Renal cortical epithelial cell (primary cell): ENCODE data around the gene PRKAR1B. TPM values are rescaled to one million over a fixed set of nuclear protein-coding genes. Genes with fewer than 3 reads are reported as not detected.

Experiments used
- DNase-seq: peaks from one replicate; pipeline ENCODE4 v3.0.0-alpha.2; 2011; ENCODE audit warnings: low read depth
- total RNA-seq: library from RNA; depleted of rRNA; stranded (reverse); fragments of >200 nt; gene quantifications from 2 replicates; pipeline ENCODE4 v1.2.3, GENCODE V29; 2014

PRKAR1B gene
- total RNA-seq, 1 donor from 2014 or later = 35.7 TPM

DNA sequence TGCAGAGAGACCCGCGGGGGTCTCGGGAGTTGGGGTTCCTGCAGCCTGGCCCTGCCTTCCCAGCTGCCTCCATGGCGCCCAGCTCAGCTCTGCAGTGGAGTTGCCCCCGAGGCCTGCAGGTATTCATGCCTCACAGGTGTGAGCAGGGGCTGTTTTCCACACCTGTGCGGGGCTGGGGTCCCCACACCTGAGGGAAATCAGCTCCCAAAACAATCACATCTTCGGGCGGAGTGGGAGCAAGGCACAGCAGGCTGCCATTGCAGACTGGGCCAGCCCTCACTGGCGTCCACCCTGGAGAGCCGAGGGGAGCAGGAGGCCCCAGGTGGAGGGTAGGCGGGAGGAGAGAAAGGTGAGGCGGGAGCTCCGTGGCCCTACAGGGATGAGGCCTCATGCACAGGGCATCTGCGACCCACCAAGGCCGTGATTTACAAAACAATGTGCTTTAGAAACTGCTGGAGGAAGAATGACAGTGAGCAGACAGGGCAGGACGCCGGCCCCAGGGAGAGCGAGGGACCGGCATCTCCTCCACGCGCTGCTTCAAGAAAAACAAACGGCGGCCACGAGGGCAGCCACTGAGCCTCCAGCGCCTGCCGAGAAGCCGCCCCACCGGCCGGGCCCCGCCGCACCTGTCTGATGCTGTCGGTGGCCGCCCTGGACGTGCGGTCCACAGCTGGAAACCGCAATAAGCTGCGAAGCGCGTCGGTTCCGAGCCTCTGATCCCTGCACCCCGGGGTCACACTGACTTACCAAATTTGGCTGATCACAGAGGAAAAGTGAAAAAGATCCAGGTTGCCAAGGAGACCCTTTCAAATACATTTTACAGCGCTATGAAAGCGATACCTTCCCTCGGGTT, 154.4 kb downstream of the PRKAR1B start:
- no peak for DNase-seq

DNA sequence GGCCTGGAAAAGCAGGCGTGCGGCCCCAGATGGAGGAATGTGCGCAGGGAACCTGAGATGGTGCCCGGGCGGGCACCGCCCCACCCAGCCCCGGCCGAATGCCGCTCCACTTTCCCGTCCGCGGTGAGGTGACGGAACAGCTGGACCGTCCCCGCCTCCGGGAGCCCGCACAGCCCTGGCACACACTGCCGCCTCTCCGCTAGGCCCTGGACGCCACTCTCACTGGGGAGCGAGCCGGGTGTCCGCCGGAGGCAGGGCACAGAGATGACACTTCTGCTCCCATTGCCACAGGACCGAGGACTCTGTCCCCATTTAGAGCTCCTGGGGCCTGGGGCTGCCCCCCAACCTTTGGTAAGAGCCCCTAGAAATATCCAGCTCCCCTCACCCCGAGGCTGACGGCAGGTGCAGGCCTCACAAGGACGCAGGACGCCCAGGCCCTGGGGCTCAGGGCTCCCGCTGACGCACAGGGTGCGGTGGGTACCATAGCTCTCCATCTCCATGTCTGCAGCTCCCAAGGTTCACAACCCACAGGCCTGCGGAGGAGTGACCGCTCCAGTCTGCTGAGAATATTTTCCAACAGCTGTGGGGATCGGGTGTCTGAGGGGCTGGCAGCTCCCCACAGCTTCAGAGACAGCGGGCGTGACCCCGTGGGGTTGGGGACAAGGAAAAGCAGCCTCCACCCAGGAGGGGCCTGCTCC, 155.2 kb downstream of the PRKAR1B start:
- DNase-seq = no peak

DNA sequence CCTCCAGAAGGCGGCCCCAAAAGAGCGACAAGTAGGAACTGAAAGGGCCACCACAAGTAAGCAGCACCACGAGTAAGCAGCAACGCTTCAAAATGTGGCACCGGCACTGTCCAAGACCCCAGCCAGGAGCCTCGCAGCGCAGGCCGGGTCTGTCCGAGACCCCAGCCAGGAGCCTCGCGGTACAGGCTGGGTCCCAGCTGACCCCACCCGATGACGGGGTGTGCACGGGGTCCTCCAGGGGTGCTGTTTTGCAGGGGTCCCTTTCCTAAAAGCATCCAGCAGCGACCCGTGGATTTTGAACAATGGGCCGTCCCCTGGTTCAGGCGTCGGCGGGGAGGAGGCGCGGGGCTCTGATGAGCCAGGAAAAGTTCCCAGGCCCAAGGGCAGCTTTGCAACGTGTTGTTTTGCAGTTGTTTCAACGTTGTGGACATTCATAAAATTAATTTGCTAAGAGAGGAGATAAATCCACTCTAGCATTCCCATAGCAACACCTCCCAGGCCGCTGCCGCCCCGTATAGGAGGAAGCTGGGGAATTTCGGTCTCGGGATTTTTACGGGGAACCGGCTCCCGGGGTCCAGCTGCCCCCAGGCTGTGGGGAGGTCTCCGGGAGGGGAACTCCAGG, 155.9 kb downstream of the PRKAR1B start:
- DNase-seq = no peak

DNA sequence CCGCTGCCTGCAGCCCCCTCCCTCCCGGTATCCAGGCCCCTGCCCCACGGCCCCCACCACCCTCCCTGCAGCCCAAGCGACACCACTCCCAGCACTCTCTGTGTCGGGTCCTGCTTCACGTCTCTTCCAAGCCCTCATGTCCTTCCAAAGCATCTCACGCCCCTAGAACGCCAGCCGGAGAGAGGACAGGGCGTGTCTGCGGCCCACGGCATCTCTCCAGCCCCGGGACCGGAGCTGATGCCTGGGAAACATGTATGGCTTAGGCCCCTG, 156.3 kb downstream of the PRKAR1B start:
- DNase-seq = no peak

DNA sequence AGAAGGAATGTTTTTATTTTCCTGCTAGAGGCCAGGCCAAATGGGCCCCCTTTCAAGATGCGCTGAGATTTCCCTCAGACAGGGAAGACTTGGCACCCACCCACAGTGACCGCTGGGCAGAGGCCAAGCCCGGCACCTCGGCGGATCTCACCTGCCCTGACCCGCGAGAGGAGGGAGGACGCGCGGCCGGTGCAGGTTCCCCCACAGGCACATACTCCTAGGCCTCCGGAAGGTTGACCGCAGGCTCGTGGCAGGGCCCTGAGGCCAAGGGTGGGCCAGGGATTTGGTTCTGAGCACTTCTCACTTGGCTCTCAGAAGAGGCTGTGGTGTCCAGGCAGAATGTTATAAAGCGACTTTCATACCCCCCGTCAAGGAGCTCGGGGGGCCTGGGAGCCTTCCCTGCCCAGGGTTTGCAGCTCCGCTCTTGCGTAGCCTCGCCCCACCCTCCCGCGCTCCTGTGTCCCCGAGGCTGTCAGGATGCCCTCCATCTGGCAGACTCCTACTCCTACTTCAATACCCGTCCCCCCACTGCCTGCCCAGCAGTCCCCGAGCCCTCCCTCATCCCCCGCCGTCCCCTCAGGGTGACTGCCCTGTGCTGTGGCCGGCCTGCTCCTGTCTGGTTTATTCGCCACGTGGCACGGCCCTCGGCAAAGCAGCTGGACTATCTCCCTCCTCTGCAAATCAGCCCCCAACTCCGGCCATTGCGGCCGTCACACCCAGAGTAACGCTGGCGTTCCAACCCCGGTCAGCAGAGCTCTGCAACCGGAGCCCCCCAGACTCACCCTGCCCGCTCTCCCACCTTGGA, 156.9 kb downstream of the PRKAR1B start:
- DNase-seq = no peak

DNA sequence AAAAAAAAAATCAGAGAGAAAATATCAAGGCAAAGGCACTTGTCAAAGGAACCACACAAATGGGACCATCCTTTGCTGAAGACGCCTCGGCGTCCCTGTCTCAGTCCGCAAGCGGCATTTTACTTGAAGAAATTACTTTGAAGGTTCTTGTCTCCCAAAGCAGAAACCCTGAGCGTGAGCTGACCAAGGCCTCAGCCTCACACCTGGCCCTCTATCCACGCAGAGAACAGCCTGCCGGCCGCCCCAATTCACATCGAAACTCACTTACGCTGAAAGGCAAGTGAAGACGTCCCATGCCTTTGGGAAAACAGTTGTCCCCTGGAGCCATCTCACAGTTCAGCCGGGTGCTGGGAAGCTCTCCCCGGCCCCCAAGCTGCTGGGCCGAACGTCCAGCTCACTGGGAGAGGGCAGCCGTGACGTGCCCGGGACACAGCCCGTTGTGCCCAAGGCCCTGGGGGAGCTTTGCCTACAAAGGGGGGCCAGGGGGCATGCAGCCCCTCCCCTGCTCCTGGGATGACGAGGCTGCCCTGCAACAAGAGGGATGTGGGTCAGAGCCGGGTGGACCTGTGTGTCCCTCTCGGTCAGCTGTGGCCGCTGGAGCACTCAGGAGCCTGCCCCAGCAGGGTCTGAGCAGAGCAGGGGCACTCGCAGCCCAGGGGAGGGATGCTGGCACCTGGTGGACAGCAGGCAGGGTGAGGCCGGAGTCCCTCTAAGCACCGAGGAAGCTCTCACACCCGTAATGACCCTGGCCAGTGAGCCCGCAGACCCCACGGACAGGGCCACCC, 157.8 kb downstream of the PRKAR1B start:
- no peak for DNase-seq

DNA sequence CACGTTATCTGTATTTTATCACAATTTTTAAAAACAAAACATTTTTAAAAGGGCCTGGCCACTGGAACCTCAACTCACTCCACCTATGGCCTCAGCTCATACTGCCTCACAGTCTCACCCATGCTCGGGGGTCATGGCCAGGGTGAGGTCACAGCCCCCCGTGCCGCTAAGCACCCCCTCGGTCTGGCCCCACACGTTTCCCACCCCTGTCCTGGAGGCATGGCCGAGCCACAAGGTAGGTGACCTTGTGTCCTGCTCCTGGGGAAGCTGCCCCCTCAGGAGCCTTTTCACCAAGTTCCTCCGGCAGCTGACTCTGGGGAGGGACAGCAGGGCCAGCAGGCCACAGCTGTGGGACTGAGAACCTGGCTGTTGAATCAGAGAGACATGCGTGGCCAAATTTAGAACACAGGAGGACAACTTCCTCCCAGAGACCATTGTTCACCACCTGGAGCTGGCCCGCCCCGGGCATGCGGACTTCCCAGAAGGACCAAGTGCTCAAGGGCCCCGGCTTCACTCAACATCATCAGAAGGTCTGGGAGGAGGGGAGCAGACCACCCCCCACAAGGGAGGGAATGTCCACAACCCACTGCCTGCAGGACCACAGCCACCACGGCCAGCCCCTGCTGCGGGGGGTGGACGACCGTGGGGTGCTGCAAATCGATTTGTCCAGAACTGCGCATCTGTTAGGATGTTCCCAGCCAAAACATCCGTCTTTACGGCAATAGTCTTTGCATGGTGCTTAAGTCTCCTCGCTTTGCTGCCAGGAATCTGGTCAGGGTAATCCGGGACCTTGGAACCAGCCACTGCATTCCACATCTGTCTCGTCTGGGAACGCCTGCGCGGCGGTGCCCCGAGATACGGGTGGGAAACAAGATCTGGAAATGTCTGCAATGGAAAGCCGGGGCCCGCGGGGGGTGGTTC, 158.8 kb downstream of the PRKAR1B start:
- DNase-seq = no peak

DNA sequence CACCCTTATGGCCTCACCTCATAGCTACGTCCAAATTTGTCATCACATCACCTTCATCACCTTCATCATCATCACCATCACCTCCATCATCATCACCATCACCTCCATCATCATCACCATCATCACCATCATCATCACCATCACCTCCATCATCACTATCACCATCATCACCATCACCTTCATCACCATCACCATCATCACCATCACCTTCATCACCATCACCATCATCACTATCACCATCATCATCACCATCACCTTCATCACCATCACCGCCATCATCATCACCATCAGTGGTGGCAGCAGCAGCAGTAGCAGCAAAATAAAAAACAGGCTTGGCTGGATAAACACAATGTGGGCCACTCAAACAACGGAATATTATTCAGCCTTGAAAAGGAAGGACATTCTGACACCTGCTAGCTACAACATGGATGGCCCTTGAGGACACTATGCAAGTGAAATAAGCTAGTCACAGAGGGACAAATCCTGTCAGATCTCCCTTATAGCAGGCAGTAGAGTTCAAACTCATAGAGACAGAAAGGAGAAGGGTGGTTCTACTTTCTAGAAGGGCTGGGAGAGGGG, 159.7 kb downstream of the PRKAR1B start:
- no peak for DNase-seq

DNA sequence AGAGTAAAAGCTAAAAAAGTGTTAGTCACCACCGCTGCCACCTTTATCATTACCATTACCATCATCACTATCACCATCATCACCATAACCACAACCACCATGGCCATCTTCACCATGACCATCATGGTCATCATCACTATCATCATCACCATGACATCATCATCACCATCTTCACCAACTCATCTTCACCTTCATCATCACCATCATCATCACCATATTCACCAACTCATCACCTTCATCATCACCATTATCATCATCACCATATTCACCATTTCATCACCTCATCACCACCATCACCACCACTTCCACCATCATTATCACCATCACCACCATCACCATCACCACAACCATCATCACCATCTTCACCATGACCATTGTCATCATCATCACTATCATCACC, 161.0 kb downstream of the PRKAR1B start:
- DNase-seq = no peak

DNA sequence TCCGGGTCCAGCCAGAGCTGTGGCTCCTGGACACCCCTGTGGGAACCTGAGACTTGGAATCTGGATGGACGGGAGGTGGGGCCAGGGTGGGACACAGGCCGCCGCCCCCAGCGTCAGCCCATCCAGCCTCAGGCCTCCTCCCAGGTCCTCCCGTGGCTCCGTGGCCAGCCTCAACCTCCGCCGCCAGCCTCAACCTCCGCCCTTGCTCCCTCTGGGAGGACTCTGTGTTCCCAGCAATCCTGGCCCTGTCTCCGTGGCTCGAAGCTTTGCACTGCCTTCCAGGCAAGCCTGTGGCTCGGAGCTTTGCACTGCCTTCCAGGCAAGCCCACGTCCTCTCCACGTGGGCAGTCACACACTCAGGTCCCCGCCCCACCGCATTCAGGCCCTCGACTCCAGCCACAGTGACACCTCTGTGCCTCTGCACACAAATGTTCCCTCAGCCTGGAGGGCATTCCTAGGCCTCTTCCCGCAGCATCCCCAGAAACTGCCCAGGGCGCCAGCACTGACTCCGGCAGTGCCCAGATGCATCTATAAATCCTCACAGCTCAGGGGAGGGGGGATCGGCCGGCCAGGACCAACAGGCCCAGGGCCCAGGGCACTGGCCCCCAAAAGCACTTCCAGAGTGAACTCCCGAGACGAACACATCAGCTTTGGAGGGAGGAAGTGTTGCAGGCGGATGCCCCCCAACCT, 162.8 kb downstream of the PRKAR1B start:
- no peak for DNase-seq

DNA sequence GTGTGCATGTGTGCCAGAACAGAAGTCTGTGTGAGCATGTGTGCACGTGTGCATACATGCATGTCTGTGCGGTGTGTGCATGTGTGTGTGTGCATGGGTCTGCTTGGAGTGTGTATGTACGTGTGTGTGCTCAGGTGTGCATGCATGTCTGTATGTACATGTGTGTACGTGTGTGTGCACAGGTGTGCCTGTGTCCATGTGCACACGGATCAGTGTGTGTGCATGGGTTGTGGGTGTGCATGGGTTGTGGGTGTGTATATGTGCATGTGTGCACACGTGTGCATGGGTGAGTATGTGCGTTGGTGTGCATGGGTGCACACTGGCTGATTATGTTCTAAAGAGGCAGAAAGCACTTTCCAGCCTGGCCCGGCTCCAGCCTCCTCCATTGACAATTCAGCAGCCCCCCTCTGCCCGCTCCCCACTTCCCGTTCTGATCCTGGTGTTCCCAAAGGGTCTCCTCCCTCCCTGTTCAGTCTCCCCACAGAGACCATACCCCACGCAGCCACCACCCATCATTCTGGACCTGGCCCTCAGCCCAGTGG, 163.4 kb downstream of the PRKAR1B start:
- no peak for DNase-seq

DNA sequence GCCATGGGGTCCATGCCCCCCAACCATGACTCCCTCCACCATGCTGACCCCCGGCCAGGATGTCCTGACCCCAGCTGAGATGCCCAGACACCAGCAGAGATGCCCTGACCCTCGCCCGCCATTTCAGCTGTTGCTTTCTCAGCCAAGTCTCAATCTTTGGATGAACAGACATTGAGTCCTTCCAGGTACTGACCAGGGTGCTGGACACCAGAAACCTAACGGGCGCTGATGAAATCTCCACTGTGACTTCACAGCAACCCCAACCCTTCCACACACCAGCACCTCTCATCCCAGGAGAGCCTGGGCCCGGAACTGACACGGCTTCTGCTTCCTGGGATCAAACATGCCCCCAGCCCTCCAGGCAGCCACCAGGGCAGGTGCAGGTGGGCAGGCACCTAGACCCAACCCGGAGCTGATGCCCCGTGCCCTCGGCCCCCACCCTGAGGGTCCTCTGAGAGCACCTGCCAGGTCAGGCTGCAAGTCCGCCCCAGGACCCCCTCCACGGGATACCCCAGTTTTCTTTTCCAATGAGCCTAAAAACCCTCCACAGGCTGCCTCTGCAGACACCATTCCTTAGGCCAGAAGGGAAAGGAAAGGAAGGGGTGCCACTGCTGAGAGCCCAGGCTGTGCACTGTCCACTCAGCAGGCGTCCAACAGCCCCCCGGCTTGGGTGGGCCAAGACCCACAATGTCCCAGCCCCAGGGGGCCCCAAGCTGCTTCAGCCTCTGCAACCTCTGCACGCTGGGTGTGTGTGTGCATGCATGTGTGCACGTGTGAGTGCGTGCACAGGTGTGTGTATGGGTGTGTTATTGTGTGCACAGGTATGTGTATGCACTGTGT, 164.1 kb downstream of the PRKAR1B start:
- no peak for DNase-seq

DNA sequence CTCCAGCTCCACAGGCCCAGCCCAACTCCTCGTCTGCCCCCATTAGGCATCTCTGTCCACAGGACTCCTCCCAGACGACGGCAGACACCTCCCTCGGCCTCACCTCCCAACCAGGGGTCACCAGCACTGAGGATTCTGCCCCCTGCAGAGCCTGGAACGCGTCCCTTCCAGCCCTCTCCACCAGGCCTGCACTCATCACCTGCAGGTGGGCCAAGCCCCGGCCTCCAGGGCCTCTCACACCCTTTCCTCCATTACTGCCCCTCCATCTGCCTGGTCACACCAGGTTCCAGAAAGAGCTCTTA, 164.8 kb downstream of the PRKAR1B start:
- no peak for DNase-seq

DNA sequence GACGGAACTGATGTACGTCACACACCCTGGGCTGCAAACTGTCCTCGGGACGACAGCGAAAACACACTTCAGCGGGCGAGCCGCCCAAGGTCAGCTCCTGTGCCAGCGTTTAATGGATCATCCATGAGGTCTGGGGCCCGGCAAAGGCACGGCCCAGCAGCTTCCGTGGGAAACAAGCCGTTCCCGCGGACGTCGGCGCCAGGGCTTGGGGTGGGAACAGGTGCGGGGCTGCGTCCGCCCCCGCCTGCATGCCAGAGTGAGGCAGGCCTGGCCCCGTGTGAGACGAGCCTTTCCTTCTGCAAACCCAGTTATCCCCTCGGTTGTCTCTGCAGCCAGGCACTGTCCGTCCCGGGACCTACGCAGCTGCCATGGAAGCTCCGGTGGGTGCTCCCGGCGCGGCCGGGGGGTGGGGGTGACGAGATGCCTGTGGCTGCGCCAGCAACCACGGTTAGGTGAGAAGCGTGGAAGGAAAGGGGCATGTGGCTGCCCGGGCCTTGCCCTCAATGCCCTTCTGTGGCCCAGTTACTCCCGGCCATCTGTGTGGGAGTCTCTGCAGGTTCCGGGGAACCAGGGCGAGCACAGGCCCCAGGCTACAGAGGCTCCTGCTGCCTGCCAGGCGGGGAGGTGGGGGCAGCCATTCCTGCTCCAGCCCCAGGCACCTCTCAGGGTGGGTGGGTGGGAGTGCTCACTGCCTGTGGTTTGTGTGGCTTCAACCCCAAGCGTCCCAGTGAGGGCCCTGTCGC, 165.3 kb downstream of the PRKAR1B start:
- peak; percentile 85 for DNase-seq

DNA sequence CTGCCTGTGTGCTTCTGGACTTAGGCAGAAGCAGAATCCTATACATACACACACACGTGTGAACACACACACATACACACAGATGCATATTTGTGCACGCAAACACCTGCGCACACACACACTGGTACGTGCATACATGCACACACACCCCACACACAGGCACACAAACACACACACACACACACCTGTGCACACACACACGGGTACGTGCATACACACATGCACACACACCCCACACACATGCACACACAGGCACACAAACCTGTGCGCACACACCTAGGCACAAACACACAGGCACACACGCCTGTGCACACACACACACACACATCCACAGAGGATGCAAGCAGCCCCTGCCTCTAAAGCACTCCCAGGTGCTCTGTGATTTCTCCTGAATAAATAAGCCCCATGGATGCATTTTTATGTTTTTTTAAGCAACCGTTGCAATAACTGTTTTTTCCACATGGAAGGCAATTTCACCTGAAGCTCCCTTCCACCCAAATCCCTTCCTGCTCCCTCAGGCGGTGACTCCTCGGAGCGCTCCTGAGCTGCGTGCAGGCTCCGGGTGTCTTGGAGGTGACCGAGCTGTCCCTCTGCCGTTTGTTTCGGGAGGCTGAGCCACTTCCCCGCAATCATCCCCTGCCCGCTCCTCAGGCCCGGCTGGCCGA, 166.0 kb downstream of the PRKAR1B start:
- DNase-seq = no peak

DNA sequence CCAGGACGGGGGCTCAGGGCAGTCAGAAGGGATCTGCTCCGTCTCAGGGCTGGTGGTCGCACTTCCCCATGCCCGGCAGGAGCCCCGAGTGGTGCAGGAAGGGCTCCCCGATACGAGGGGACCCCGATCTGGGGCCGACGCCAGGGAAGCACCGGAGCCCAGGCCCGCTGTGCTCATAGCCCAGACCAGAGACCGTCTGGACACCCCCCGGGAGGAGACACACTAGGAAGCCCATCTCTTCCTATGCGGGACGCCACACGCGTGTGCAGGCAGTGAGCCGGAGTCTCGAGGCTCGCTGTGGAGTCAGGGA, 167.7 kb downstream of the PRKAR1B start:
- DNase-seq = no peak

DNA sequence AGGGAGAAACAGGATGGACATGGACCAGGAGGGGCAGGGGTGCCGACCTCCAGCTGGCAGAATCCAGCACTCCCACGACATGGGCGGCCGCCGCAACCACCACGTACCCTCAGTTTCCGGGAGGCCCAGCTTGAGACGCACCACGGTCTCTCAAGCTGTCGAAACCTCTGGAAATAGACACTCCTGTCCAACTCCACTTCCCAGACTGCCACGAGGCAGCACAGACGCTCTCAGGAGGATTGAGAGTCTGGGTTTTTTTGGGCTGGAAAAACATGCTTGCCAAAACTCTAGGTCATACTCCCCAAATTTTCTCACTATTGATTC, 169.6 kb downstream of the PRKAR1B start:
- no peak for DNase-seq
